Endothelial cell of umbilical vein (primary cell): ENCODE data around the gene GRB2. TPM values are rescaled to one million over a fixed set of nuclear protein-coding genes. Genes with fewer than 3 reads are reported as not detected.

Source experiments
- BruUV-seq: library from RNA; stranded (reverse); fragments of 400-500 nt; replicated peaks from 2 replicates; lab custom pipeline; 2021; lab: Mats Ljungman, UMichigan
- CTCF ChIA-PET: fragments of 300-600, 350-600 bp; sonication (Branson Sonifier 250); formaldehyde crosslinking; loops from one replicate; lab custom pipeline; 2021; ENCODE audit warnings: antibody characterized with exemption, inconsistent platforms; lab: Charles Lee
- POLR2A ChIA-PET: fragments of 300-600, 350-600 bp; sonication (Branson Sonifier 250); formaldehyde crosslinking; loops from one replicate; lab custom pipeline; 2021; ENCODE audit warnings: antibody characterized with exemption, inconsistent platforms; lab: Charles Lee
- DNase-seq: peaks from one replicate; pipeline ENCODE4 v3.0.0-alpha.2; 2011; ENCODE audit warnings: low read depth, low spot score
- FAIRE-seq: peaks from 2 replicates; lab custom pipeline; 2011; peaks lifted over from hg19 to GRCh38; lab: Jason Lieb, UNC
- H2AFZ ChIP-seq: 2 replicates; pipeline ENCODE4 v1.6.0; 2012; ENCODE audit warnings: low read depth, low read length, control low read depth, inconsistent platforms
- H3K27ac ChIP-seq: 2 replicates; pipeline ENCODE4 v1.5.1; 2011; ENCODE audit warnings: low read depth, mild to moderate bottlenecking, control low read depth, low read length, moderate library complexity; ENCODE audit not compliant: insufficient read depth
- H3K27me3 ChIP-seq, 2 experiments: 2 replicates each; pipeline versions ENCODE4 v1.6.0 to v1.6.1; 2011; ENCODE audit warnings: low read length in 2 of 2, mixed read lengths in 1 of 2; ENCODE audit not compliant: control insufficient read depth in 2 of 2, insufficient read depth in 2 of 2
- H3K36me3 ChIP-seq, 2 experiments: 2 replicates in 1 of 2; 3 replicates in 1 of 2; pipeline ENCODE4 v1.5.1; 2011; ENCODE audit warnings: low read length in 2 of 2, mild to moderate bottlenecking in 1 of 2, moderate library complexity in 1 of 2; ENCODE audit not compliant: control insufficient read depth in 2 of 2, insufficient read depth in 2 of 2; ENCODE audit errors: extremely low read depth in 1 of 2
- H3K4me1 ChIP-seq: 3 replicates; pipeline ENCODE4 v1.5.1; 2011; ENCODE audit warnings: mild to moderate bottlenecking, low read length; ENCODE audit not compliant: control insufficient read depth, insufficient read depth; ENCODE audit errors: extremely low read depth
- H3K4me2 ChIP-seq: 2 replicates; pipeline ENCODE4 v1.6.1; 2011; ENCODE audit warnings: low read length, control low read depth, mixed read lengths; ENCODE audit not compliant: insufficient read depth
- H3K4me3 ChIP-seq, 3 experiments: fragments of 200-600 bp in 1 of 3; sonication (generic), shearing (Covaris generic) in 1 of 3; replicated peaks in 1 of 3; 2 replicates each; pipeline ENCODE4 v1.5.1; 2011 to 2016; ENCODE audit warnings: control low read depth in 3 of 3, low read length in 3 of 3, mild to moderate bottlenecking in 2 of 3, inconsistent platforms in 1 of 3, low read depth in 1 of 3, moderate library complexity in 1 of 3; ENCODE audit not compliant: insufficient read depth in 1 of 3
- H3K79me2 ChIP-seq: 2 replicates; pipeline ENCODE4 v1.6.0; 2012; ENCODE audit warnings: low read length, inconsistent platforms; ENCODE audit not compliant: control insufficient read depth, insufficient read depth
- H3K9ac ChIP-seq: replicated peaks from 2 replicates; pipeline ENCODE3; 2011; ENCODE audit warnings: low read length, control low read depth; ENCODE audit not compliant: insufficient read depth; ENCODE audit errors: extremely low read depth
- H3K9me1 ChIP-seq: replicated peaks from 3 replicates; pipeline ENCODE4 v1.6.0; 2011; ENCODE audit warnings: mild to moderate bottlenecking, low read length; ENCODE audit not compliant: control insufficient read depth, insufficient read depth; ENCODE audit errors: extremely low read depth
- H3K9me3 ChIP-seq: replicated peaks from 2 replicates; pipeline ENCODE4 v1.5.1; 2012; ENCODE audit warnings: low read length, inconsistent platforms; ENCODE audit not compliant: control insufficient read depth, insufficient read depth
- H4K20me1 ChIP-seq: replicated peaks from 2 replicates; pipeline ENCODE3; 2011; ENCODE audit warnings: mild to moderate bottlenecking, low read length; ENCODE audit not compliant: control insufficient read depth, insufficient read depth; ENCODE audit errors: extremely low read depth
- EZH2 ChIP-seq: IDR thresholded peaks from 2 replicates; pipeline ENCODE4 v1.6.1; 2012; ENCODE audit warnings: borderline replicate concordance, low read depth, mild to moderate bottlenecking, moderate library complexity, low read length, inconsistent platforms; ENCODE audit not compliant: severe bottlenecking
- FOS ChIP-seq: IDR thresholded peaks from 2 replicates; pipeline ENCODE4 v1.6.1; 2011; ENCODE audit warnings: mild to moderate bottlenecking, low read length, moderate library complexity, borderline replicate concordance; ENCODE audit not compliant: insufficient read depth
- GATA2 ChIP-seq: IDR thresholded peaks from 2 replicates; pipeline ENCODE4 v1.7.0; 2011; ENCODE audit warnings: low read depth, mild to moderate bottlenecking, moderate library complexity, mixed read lengths, low read length; ENCODE audit not compliant: insufficient read length, insufficient read depth
- JUN ChIP-seq: IDR thresholded peaks from 2 replicates; pipeline ENCODE4 v1.6.1; 2011; ENCODE audit warnings: borderline replicate concordance, low read depth; ENCODE audit not compliant: insufficient read length, insufficient read depth
- MYC ChIP-seq: IDR thresholded peaks from one replicate; pipeline ENCODE4 v1.6.1; 2011; ENCODE audit warnings: mild to moderate bottlenecking, low read depth, low read length
- POLR2A ChIP-seq: IDR thresholded peaks from 2 replicates; pipeline ENCODE4 v1.6.1; 2012; ENCODE audit warnings: low read depth, mild to moderate bottlenecking, control low read depth, low read length
- POLR2AphosphoS5 ChIP-seq: IDR thresholded peaks from 2 replicates; pipeline ENCODE4 v1.6.1; 2012; ENCODE audit warnings: low read depth, mild to moderate bottlenecking, control low read depth, low read length, moderate library complexity; ENCODE audit not compliant: insufficient read depth
- dilution Hi-C: fragments of 300-500 bp; cut with MboI; formaldehyde crosslinking; loops from one replicate; pipeline ENCODE4 v1.15.0; 2019; ENCODE audit warnings: low sequenced_read_pairs; ENCODE audit not compliant: extremely low pct_ligation_motif_present
- intact Hi-C: fragments of 100-400 bp; cut with micrococcal nuclease; formaldehyde crosslinking; loops from one replicate; pipeline ENCODE4 v1.10.0; 2022
- polyA plus RNA-seq, 4 experiments: library from polyadenylated mRNA; depleted of rRNA in 3 of 4; stranded (reverse) in 3 of 4; unstranded in 1 of 4; fragments of >200 nt; gene quantifications; 2 replicates each; pipeline versions ENCODE4 v1.2.1 to v1.2.3, GENCODE V29; 2011 to 2012; ENCODE audit warnings: missing spikeins in 1 of 4
- total RNA-seq: library from RNA; stranded (reverse); gene quantifications from 2 replicates; pipeline ENCODE4 v1.2.3, GENCODE V29; 2021
- TF ChIP-seq, protein P1 (sequence below), 2 donors: IDR thresholded peaks; 1 replicate in 1 of 2; 2 replicates in 1 of 2; pipeline ENCODE4 v1.5.1; 2011; ENCODE audit warnings: low read length in 2 of 2, mild to moderate bottlenecking in 2 of 2, moderate library complexity in 2 of 2, control low read depth in 1 of 2, inconsistent platforms in 1 of 2, low read depth in 1 of 2; ENCODE audit not compliant: insufficient read depth in 1 of 2; ENCODE audit errors: extremely low read depth in 1 of 2
- TF ChIP-seq, protein P2 (sequence below): IDR thresholded peaks from 2 replicates; pipeline ENCODE4 v1.6.1; 2011; ENCODE audit not compliant: insufficient read depth, insufficient read length

Gene GRB2
- total and polyA plus RNA-seq, 2 donors (not counting 3 experiments of a cell fraction or from before 2014, with no cell fraction given) = 51.5 to 93.9 TPM

DNA sequence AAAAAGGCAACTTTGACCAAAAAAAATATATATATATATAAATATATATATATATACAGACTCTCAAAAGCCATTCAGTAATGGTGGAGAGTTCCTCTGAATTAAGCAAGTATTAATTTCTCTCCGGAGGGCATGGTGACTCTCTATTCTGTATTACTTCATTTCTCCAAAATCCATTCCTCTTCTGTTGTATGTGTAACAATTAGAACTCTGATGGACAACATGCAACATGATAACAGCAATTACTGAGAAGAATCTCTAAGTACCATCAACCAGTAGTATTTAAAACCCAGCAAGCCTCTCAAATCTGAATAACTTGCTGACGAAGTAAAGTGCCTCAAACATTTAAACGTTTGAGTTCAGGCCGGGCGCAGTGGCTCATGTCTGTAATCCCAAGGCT lies 2.3 kb downstream of the GRB2 start:
- Histone ChIP-seq H3K4me1 (peaks cover 12% of the 10 kb centered on the region), H3K9me3 (no peaks in the 10 kb centered on the region), H2AFZ (no peak overlapping the region), H3K27me3 (no peaks in the 10 kb centered on the region), H3K4me2 (no peak overlapping the region), H3K9ac (no peak overlapping the region), H3K4me3 (no peak overlapping the region), H3K36me3 (no peaks in the 10 kb centered on the region), H3K9me1 (no peaks in the 10 kb centered on the region), H4K20me1 (peaks cover 5% of the 10 kb centered on the region), H3K27ac (no peak overlapping the region), H3K79me2 (peaks cover 71% of the 10 kb centered on the region)
- BruUV-seq = no TSS peak
- DNase-seq (no peak), FAIRE-seq (no peak)
- intact Hi-C loops = no loop called here
- dilution Hi-C loops = no loop called here
- CTCF ChIA-PET = interaction anchor here (1.2 to 9.9 kb wide), 4 partner anchors 9 to 87 kb away, joined by 3 to 178 read pairs (median 12); no protein-coding TSS in a partner anchor
- POLR2A ChIA-PET = no interaction called here
- TF ChIP-seq MYC = no peak
- TF ChIP-seq FOS = no peak
- TF ChIP-seq EZH2 = no peak
- TF ChIP-seq POLR2AphosphoS5 = no peak
- TF ChIP-seq, protein P1, sequence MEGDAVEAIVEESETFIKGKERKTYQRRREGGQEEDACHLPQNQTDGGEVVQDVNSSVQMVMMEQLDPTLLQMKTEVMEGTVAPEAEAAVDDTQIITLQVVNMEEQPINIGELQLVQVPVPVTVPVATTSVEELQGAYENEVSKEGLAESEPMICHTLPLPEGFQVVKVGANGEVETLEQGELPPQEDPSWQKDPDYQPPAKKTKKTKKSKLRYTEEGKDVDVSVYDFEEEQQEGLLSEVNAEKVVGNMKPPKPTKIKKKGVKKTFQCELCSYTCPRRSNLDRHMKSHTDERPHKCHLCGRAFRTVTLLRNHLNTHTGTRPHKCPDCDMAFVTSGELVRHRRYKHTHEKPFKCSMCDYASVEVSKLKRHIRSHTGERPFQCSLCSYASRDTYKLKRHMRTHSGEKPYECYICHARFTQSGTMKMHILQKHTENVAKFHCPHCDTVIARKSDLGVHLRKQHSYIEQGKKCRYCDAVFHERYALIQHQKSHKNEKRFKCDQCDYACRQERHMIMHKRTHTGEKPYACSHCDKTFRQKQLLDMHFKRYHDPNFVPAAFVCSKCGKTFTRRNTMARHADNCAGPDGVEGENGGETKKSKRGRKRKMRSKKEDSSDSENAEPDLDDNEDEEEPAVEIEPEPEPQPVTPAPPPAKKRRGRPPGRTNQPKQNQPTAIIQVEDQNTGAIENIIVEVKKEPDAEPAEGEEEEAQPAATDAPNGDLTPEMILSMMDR (IDR thresholded peaks at IDR 0.05; ENCODE audit: extremely low read depth in 1 of 2, insufficient read depth in 1 of 2, low read depth in 1 of 2, low read length in 2 of 2) = no peak
- no peak for TF ChIP-seq JUN
- TF ChIP-seq POLR2A = no peak
- no peak for TF ChIP-seq GATA2
- TF ChIP-seq, protein P2, sequence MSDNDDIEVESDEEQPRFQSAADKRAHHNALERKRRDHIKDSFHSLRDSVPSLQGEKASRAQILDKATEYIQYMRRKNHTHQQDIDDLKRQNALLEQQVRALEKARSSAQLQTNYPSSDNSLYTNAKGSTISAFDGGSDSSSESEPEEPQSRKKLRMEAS = no peak
